ENCODE data around the gene TBC1D16.

TBC1D16 gene

DNA sequence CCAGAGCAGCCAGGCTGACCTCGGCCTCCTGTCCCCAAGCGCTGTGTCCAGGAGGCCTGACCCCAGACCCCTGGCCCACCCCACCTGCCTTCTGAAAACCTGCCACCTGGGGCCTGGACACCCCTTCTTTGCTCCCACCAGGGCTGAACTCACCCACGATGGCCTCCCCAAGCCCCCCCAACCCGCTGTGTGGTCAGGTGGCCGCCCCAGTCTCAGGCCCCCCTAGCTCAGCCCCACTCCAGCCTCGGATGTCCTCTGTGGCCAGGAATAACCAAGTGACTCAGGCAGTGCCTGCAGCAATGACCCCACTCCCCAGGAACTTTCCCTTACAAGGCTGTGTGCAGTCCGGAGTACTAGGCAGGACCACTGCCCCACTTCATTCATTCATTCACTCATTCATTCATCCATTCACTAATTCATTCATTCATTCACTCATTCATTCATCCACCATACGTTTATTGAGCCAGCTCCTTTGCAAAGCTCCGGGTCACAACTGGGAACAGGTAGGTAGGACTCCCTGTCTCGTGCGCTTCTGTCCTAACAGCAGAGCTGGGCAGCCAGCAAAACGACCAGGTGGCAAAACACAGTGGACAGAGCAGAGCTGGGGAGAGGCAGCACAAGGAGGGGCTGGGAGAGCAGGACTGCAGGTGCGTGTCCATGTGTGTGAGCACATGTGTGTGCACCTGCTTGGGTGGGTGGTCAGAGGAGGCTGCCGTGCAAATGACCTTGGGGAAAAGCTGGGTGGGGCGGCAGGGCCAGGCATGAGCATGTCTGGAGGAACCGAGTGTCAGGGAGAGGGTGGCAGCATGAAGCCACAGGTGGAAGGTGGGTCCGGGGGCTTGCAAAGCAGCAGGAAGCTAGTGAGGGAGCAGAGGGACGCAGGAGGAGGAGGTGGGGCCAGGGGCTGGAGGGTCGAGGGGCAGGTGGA is 120.6 kb downstream of the TBC1D16 start:
- FAIRE-seq (no peak), DNase-seq (ENCODE audit: insufficient read length) (no peak)
- no peak for TF ChIP-seq TAF1 (IDR thresholded peaks at IDR 0.05; ENCODE audit: borderline replicate concordance, low read depth, low read length)
- TF ChIP-seq POLR2A (IDR thresholded peaks at IDR 0.05; ENCODE audit: low read depth, low read length), result no peak
- no peak for TF ChIP-seq POLR2AphosphoS5 (IDR thresholded peaks at IDR 0.05; ENCODE audit: low read depth, low read length)

DNA sequence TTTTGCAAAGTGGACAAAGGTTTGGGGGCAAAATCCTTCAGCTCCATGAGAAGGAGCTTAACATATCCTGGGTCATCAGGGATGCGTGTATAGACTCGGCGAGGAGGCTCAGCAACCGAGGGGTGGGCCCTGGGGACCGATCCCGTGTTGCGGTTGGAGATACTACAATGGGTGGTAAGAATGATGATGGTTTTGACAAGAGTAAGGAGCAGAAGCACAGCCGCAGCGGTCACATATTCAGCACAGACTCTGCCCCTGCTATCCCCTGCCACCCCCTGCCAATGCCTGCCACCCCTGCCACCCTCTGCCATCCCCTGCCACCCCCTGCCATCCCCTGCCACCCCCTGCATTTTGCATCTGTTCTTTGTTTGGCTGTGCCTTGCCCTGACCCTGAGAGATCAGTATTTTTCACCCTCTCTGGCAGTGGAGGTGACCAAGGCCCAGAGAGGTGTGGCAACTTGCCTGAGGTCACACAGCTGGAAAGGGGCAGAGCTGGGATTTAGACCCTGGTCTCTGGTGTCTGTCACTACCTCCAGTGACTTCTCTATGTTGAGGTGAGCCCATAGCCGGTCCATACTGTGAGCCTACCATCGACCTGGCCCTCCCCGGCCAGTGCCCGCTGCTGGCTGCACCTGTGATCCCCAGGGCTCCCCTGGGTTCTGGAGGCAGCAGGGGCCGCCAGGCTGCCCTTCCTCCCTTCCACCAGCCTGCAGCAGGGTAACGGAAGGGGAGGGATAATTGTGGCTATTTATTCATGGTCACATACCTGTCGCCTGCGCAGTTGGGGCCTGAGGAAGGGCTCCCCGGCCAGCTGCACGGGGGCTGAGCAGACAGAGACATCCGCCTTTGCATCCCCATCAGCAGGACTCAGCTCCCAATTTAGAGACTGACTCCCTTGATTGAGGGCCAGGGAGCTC is 121.5 kb downstream of the TBC1D16 start:
- DNase-seq (ENCODE audit: insufficient read length) (no peak), FAIRE-seq (no peak)
- TF ChIP-seq POLR2AphosphoS5 (IDR thresholded peaks at IDR 0.05; ENCODE audit: low read depth, low read length), result no peak

GRCh38 chr17:79913451-79913850 is 122.2 kb downstream of the TBC1D16 start:
- no peak for FAIRE-seq
- DNase-seq (ENCODE audit: insufficient read length), result no peak
- TF ChIP-seq TAF1 (IDR thresholded peaks at IDR 0.05; ENCODE audit: borderline replicate concordance, low read depth, low read length), result no peak
- no peak for TF ChIP-seq POLR2AphosphoS5 (IDR thresholded peaks at IDR 0.05; ENCODE audit: low read depth, low read length)
- no peak for TF ChIP-seq POLR2A (IDR thresholded peaks at IDR 0.05; ENCODE audit: low read depth, low read length)

GRCh38 chr17:79912552-79913330 is 122.9 kb downstream of the TBC1D16 start:
- no peak for DNase-seq (ENCODE audit: insufficient read length)
- FAIRE-seq, result no peak
- TF ChIP-seq POLR2A (IDR thresholded peaks at IDR 0.05; ENCODE audit: low read depth, low read length), result no peak
- TF ChIP-seq TAF1 (IDR thresholded peaks at IDR 0.05; ENCODE audit: borderline replicate concordance, low read depth, low read length), result no peak
- TF ChIP-seq POLR2AphosphoS5 (IDR thresholded peaks at IDR 0.05; ENCODE audit: low read depth, low read length), result no peak

- no peak for DNase-seq (ENCODE audit: insufficient read length)
- no peak for TF ChIP-seq TAF1 (IDR thresholded peaks at IDR 0.05; ENCODE audit: borderline replicate concordance, low read depth, low read length)
- no peak for TF ChIP-seq POLR2A (IDR thresholded peaks at IDR 0.05; ENCODE audit: low read depth, low read length)
- no peak for TF ChIP-seq POLR2AphosphoS5 (IDR thresholded peaks at IDR 0.05; ENCODE audit: low read depth, low read length)
Measured at GRCh38 chr17:79911430-79912399, 124.0 kb downstream of the TBC1D16 start.

DNA sequence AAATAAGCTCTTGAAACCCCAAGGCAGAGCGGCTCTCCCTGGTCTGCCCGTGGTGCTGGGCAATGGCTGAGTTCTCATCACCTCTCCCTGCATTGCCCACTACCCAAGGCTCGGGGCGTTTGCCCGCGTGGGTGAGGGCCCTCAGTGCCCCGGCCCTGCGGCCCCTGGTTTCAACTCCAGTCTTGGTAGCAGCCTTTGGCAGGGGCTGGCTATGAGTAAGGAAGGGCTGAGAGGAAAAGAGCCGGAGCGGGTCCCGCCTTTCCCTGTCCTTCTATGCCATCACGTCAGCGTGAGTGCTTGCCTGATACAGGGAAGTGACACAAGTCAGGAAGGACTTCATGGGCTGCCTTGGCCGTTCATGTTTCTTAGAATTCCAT is 124.7 kb downstream of the TBC1D16 start:
- TF ChIP-seq POLR2A (IDR thresholded peaks at IDR 0.05; ENCODE audit: low read depth, low read length) (no peak), TAF1 (IDR thresholded peaks at IDR 0.05; ENCODE audit: borderline replicate concordance, low read depth, low read length) (no peak), POLR2AphosphoS5 (IDR thresholded peaks at IDR 0.05; ENCODE audit: low read depth, low read length) (no peak)
- DNase-seq (ENCODE audit: insufficient read length) (no peak), FAIRE-seq (no peak)

More at GRCh38 chr17:79911430-79912399, 124.0 kb downstream of the TBC1D16 start:
- FAIRE-seq, result no peak

- DNase-seq (ENCODE audit: insufficient read length) (no peak), FAIRE-seq (no peak)
- no peak for TF ChIP-seq TAF1 (IDR thresholded peaks at IDR 0.05; ENCODE audit: borderline replicate concordance, low read depth, low read length)
- TF ChIP-seq POLR2A (IDR thresholded peaks at IDR 0.05; ENCODE audit: low read depth, low read length), result no peak
- no peak for TF ChIP-seq POLR2AphosphoS5 (IDR thresholded peaks at IDR 0.05; ENCODE audit: low read depth, low read length)
Measured at GRCh38 chr17:79909121-79909520, 126.6 kb downstream of the TBC1D16 start.

- FAIRE-seq (no peak), DNase-seq (ENCODE audit: insufficient read length) (no peak)
- no peak for TF ChIP-seq POLR2AphosphoS5 (IDR thresholded peaks at IDR 0.05; ENCODE audit: low read depth, low read length)
- TF ChIP-seq POLR2A (IDR thresholded peaks at IDR 0.05; ENCODE audit: low read depth, low read length), result no peak
- no peak for TF ChIP-seq TAF1 (IDR thresholded peaks at IDR 0.05; ENCODE audit: borderline replicate concordance, low read depth, low read length)
Measured at GRCh38 chr17:79907850-79908249, 127.8 kb downstream of the TBC1D16 start.

GRCh38 chr17:79907217-79907715 is 128.4 kb downstream of the TBC1D16 start:
- DNase-seq (ENCODE audit: insufficient read length) (no peak), FAIRE-seq (no peak)
- TF ChIP-seq TAF1 (IDR thresholded peaks at IDR 0.05; ENCODE audit: borderline replicate concordance, low read depth, low read length) (no peak), POLR2AphosphoS5 (IDR thresholded peaks at IDR 0.05; ENCODE audit: low read depth, low read length) (no peak), POLR2A (IDR thresholded peaks at IDR 0.05; ENCODE audit: low read depth, low read length) (no peak)

DNA sequence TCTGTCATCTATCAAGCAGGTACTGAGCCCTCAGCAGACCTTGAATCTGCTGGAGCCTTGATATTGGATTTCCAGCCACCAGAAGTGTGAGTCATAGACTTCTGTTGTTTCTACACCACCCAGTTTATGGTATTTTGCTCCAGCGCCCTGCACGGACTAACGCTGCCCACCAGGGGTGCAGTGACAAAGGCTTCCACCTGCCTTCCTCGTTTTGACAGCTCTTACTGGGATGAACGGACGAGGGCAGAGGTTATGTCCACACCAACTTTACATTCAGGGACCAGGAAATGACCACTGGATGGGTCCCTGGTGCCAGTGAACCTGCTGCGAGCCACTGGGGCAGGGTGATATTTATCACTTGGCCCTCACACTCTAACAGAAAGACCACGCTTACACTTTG is 129.8 kb downstream of the TBC1D16 start:
- TF ChIP-seq TAF1 (IDR thresholded peaks at IDR 0.05; ENCODE audit: borderline replicate concordance, low read depth, low read length), result no peak
- TF ChIP-seq POLR2A (IDR thresholded peaks at IDR 0.05; ENCODE audit: low read depth, low read length), result no peak
- no peak for TF ChIP-seq POLR2AphosphoS5 (IDR thresholded peaks at IDR 0.05; ENCODE audit: low read depth, low read length)
- FAIRE-seq (no peak), DNase-seq (ENCODE audit: insufficient read length) (no peak)

Measured in GM12892 (cell line).